Measurements from ENCODE around the gene CCL22. TPM values are rescaled to one million over a fixed set of nuclear protein-coding genes. Genes with fewer than 3 reads are reported as not detected.

The CCL22 gene, protein sequence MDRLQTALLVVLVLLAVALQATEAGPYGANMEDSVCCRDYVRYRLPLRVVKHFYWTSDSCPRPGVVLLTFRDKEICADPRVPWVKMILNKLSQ
- polyA plus RNA-seq: 0.30 TPM
- long read RNA-seq, donor 1: 0 reads
- long read RNA-seq, donor 2: 0 reads
- long read RNA-seq, donor 3: 0 reads
- long read RNA-seq, donor 4: 0 reads
- long read RNA-seq, donor 5, partial matches to known transcripts: 0 of 2 reads
- long read RNA-seq, donor 5, other reads (novel, unspliced or antisense): 0 of 2 reads
- long read RNA-seq, donor 6: 0 reads
- long read RNA-seq, donor 7: 0 reads
- long read RNA-seq, donor 8: 0 reads
- long read RNA-seq, donor 9: 0 reads
- long read RNA-seq, donor 10: 0 reads
- long read RNA-seq, donor 11: 0 reads

DNA sequence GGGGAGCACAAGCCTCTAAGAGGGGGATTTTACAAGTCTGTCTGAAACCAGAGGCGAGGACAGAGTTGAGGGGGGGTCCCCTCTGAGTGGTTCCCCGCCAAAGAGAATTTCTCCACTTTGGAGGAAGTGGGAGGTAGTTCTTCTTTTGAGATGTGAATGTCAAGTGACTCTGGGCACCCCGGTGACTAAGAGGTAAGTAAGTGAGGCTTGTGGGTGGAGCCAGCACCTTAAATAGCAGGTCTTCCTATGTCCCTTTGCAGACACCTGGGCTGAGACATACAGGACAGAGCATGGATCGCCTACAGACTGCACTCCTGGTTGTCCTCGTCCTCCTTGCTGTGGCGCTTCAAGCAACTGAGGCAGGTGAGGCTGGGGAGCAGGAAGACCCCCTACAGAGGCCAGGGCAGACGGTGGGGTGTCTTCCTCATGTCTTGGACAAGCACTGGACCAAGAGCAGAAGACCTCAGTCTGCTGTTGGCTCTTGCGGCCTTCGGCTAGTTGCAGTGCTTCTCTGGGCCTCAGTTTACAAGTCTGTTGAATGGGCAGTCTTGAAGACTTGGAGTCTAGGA, at the start of gene CCL22:
Gene CCL22 (plus strand): TSS at position 257 of the 569 bp plus-strand sequence. CDS start 34 bp downstream, at position 291.
- DNase-seq: no peak
- no peak within 1 kb of the TSS for H3K27ac ChIP-seq (ENCODE audit: low read length)
- no peaks in the 10 kb centered on the region for H3K27me3 ChIP-seq (ENCODE audit: control insufficient read depth, insufficient read depth, low read length)
- H3K4me3 ChIP-seq (ENCODE audit: low read length): no peak within 1 kb of the TSS
- no peaks in the 10 kb centered on the region for H3K9me3 ChIP-seq (ENCODE audit: control insufficient read depth, low read depth, low read length)
- no CpG with 5 or more reads among the region's 9 CpGs for WGBS (ENCODE audit: insufficient coverage, low lambda C conversion rate)
- no peaks in the 10 kb centered on the region for H3K4me1 ChIP-seq (ENCODE audit: control insufficient read depth, insufficient read depth, low read length)
- H3K36me3 ChIP-seq (ENCODE audit: control insufficient read depth, insufficient read depth, low read length): no peaks in the 10 kb centered on the region

DNA sequence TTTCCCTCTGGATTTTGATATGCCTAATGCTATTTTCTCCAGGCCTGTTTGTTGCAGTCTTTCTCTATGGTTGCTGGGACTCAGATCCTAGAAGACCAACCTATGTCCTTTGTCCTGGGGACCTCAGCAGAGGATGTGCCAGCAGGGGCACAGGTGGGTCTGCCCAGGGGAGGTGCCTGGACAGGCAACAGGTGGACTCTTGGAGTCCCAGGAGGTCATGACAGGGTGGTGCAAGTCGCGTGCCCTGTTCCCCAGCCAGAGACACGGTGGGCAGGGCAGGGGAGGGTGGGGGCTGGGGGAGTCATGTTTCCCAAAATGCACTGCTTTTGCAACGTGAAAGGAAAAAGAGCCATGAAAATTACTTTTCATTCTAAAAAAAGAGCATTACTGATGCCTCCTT, 47.8 kb upstream of the CCL22 start:
- H3K4me3 ChIP-seq (ENCODE audit: low read length): no peak overlapping the region
- no peaks in the 10 kb centered on the region for H3K36me3 ChIP-seq (ENCODE audit: control insufficient read depth, insufficient read depth, low read length)
- H3K27me3 ChIP-seq (ENCODE audit: control insufficient read depth, insufficient read depth, low read length): peaks cover 3% of the 10 kb centered on the region
- no peak for DNase-seq
- no peaks in the 10 kb centered on the region for H3K9me3 ChIP-seq (ENCODE audit: control insufficient read depth, low read depth, low read length)
- no peak overlapping the region for H3K27ac ChIP-seq (ENCODE audit: low read length)
- H3K4me1 ChIP-seq (ENCODE audit: control insufficient read depth, insufficient read depth, low read length): no peaks in the 10 kb centered on the region
- 20% methylated on average over 1 of the region's 4 CpGs for WGBS (ENCODE audit: insufficient coverage, low lambda C conversion rate)

DNA sequence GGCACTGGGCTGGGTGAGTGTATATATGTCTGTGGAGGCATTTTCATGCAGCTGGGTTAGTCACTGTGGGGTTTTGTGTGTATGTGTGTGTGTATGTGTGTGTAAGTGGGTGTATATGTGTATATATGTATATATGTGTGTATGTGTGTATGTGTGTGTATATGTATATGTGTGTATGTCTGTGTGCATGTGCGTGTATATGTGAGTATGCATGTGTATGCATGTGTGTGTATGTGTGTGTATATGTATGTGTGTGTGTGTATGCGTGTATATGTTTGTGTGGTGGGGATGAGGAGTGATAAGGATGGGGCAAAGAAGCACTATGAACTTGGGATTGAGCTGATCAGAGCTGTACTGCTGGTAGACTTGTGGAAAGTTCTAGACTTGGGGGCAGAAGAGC, 45.1 kb upstream of the CCL22 start:
- Histone ChIP-seq H3K27me3 (ENCODE audit: control insufficient read depth, insufficient read depth, low read length) (peaks cover 3% of the 10 kb centered on the region), H3K4me1 (ENCODE audit: control insufficient read depth, insufficient read depth, low read length) (no peaks in the 10 kb centered on the region), H3K27ac (ENCODE audit: low read length) (no peak overlapping the region), H3K4me3 (ENCODE audit: low read length) (no peak overlapping the region), H3K9me3 (ENCODE audit: control insufficient read depth, low read depth, low read length) (no peaks in the 10 kb centered on the region), H3K36me3 (ENCODE audit: control insufficient read depth, insufficient read depth, low read length) (no peaks in the 10 kb centered on the region)
- no CpG with 5 or more reads among the region's 2 CpGs for WGBS (ENCODE audit: insufficient coverage, low lambda C conversion rate)
- no peak for DNase-seq

DNA sequence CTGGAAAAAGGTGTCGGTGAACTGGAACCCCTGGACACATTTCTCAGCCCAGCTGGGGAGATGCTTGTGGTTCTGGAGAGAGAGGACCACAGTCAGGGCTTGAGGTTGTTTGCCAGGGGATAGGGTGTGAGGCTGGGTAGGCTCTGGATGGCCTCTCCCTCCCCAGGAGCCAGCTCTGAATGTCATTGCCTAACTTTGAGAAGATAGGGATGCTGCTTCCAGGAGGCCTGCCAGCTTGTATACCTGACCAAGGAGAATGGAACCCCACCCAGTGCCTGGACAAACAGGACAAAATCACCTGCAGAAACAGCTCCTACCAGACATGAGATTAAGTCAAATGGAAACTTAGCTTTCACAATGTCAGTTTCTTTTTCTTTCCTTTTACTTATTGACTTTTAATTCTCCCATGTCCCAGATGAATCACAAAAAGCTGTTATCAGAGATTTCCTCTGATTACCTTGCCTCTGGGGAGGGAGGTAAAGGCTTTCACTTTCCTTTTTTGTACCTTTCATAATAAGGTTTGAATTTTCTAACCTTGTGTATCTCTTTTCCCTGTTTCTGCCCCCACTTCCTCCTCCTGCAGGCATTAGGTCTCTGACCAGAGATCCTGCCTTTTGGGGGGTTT, 44.3 kb upstream of the CCL22 start:
- Histone ChIP-seq H3K4me3 (ENCODE audit: low read length) (no peak overlapping the region), H3K4me1 (ENCODE audit: control insufficient read depth, insufficient read depth, low read length) (no peaks in the 10 kb centered on the region), H3K27me3 (ENCODE audit: control insufficient read depth, insufficient read depth, low read length) (peaks cover 3% of the 10 kb centered on the region), H3K9me3 (ENCODE audit: control insufficient read depth, low read depth, low read length) (no peaks in the 10 kb centered on the region), H3K36me3 (ENCODE audit: control insufficient read depth, insufficient read depth, low read length) (no peaks in the 10 kb centered on the region), H3K27ac (ENCODE audit: low read length) (no peak overlapping the region)
- WGBS (ENCODE audit: insufficient coverage, low lambda C conversion rate): no CpG with 5 or more reads among the region's 1 CpG
- DNase-seq: peak; percentile 14 to 45

DNA sequence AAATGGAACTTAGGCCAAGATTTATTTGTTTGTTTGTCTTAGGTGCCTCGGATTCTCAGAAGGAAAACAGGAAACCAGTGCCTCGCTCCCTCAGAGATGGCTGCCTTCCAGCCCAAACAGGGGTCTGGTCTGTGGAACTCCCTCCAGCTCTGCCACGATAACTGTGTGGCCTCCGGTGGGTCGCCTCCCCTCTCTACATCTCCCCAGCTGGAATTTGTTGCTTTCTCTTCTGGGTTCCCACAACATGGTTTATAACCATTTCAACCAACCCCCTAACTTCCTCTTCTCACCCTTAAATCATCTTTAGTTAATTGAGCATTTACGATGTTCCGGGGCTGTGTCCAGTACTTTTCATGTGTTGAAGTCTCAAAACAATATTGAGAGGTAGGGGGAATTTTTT, 43.2 kb upstream of the CCL22 start:
- Histone ChIP-seq H3K4me3 (ENCODE audit: low read length) (no peak overlapping the region), H3K27me3 (ENCODE audit: control insufficient read depth, insufficient read depth, low read length) (peaks cover 3% of the 10 kb centered on the region), H3K27ac (ENCODE audit: low read length) (no peak overlapping the region), H3K36me3 (ENCODE audit: control insufficient read depth, insufficient read depth, low read length) (no peaks in the 10 kb centered on the region), H3K9me3 (ENCODE audit: control insufficient read depth, low read depth, low read length) (no peaks in the 10 kb centered on the region), H3K4me1 (ENCODE audit: control insufficient read depth, insufficient read depth, low read length) (no peaks in the 10 kb centered on the region)
- WGBS (ENCODE audit: insufficient coverage, low lambda C conversion rate): 90% methylated on average over 2 of the region's 7 CpGs
- DNase-seq: no peak

DNA sequence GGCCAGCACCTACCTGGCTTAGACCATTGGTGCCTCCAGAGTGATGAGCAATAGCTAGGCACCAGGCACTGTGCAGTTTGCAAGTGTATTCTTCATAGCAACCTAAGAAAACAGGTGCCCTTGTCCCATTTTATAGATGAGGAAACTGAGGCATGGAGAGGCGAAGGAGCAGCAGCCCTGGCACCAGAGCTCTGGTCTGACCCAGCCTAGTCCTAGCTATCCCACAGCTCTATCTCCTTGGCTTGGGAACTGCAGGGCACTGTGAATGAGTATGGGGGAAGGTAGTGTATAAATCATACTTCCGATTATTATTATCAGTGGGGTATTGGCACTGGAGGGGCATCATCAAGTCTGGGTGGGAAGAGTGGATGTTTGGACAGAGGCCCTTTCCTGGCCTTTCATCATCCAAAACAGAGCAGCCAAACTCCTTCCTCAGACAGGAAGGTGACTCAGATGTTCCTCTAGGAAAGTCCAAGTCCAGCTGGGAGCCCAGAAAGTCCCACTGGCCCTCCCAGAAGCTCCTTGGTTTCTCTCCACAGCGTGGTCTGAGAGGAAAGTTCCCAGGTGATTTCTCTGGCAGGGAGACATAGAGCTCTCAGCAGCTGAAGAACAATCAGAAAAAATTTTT, 42.1 kb upstream of the CCL22 start:
- no CpG with 5 or more reads among the region's 3 CpGs for whole genome bisulfite sequencing (ENCODE audit: insufficient coverage, low lambda C conversion rate)
- H3K27ac ChIP-seq (ENCODE audit: low read length): no peak overlapping the region
- DNase-seq: no peak
- no peaks in the 10 kb centered on the region for H3K9me3 ChIP-seq (ENCODE audit: control insufficient read depth, low read depth, low read length)
- no peak overlapping the region for H3K4me3 ChIP-seq (ENCODE audit: low read length)
- no peaks in the 10 kb centered on the region for H3K36me3 ChIP-seq (ENCODE audit: control insufficient read depth, insufficient read depth, low read length)
- H3K27me3 ChIP-seq (ENCODE audit: control insufficient read depth, insufficient read depth, low read length): peaks cover 3% of the 10 kb centered on the region
- no peaks in the 10 kb centered on the region for H3K4me1 ChIP-seq (ENCODE audit: control insufficient read depth, insufficient read depth, low read length)

DNA sequence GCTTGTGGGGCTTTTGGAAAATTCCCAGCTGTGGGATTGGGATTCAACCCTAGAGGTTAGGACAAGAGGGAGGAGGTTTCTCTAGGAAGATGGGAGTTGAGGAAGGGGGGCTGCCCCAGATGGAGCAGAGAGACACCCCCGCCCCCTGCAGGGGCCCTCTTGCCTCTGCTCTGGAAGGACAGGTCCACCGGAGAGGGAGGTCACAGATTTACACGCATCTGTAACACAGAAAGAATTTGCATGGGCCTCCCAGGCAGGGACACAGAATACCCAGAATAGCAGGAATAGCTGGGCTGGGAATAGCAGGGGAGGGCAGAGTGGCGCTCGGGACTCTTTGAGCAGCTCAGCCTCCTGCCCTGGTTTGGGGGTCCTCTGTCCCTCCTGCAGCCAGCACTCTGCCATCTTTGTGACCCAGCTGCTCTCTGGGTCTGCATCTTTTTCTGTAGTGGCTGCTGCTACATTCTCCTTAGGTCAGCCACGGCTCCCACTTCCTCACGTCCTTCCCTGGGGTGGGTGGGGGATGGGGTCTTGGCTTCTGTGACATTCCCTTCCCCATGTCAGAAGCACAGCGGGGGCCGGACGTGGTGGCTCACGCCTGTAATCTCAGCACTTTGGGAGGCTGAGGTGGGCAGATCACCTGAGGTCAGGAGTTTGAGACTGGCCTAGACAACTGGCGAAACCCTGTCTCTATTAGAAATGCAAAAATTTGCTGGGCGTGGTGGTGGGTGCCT, 40.2 kb upstream of the CCL22 start:
- Histone ChIP-seq H3K4me3 (ENCODE audit: low read length) (no peak overlapping the region), H3K36me3 (ENCODE audit: control insufficient read depth, insufficient read depth, low read length) (no peaks in the 10 kb centered on the region), H3K9me3 (ENCODE audit: control insufficient read depth, low read depth, low read length) (no peaks in the 10 kb centered on the region), H3K27me3 (ENCODE audit: control insufficient read depth, insufficient read depth, low read length) (no peaks in the 10 kb centered on the region), H3K27ac (ENCODE audit: low read length) (no peak overlapping the region), H3K4me1 (ENCODE audit: control insufficient read depth, insufficient read depth, low read length) (no peaks in the 10 kb centered on the region)
- 60% methylated on average over 1 of the region's 13 CpGs for WGBS (ENCODE audit: insufficient coverage, low lambda C conversion rate)
- no peak for DNase-seq

DNA sequence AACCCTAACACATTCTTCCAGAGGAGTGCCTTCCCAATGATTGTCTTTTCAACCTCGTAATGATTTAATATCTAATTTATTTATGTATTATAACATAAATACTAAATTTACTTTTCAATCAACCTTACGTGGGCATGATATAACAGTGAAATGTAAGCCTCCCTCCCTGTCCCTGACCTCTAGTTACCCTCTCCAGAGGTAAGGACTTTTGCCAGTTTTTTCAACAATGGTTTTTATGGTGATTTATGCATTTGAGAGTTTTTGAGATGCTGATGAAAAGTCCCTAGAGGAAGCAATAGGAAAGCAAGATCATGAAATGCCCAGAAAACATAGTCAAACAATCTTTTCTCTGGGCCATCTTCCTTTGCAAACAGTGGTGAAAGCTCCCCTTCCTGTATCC, 38.9 kb upstream of the CCL22 start:
- no peak overlapping the region for H3K27ac ChIP-seq (ENCODE audit: low read length)
- H3K4me1 ChIP-seq (ENCODE audit: control insufficient read depth, insufficient read depth, low read length): no peaks in the 10 kb centered on the region
- no peaks in the 10 kb centered on the region for H3K27me3 ChIP-seq (ENCODE audit: control insufficient read depth, insufficient read depth, low read length)
- H3K36me3 ChIP-seq (ENCODE audit: control insufficient read depth, insufficient read depth, low read length): no peaks in the 10 kb centered on the region
- H3K4me3 ChIP-seq (ENCODE audit: low read length): no peak overlapping the region
- no CpG with 5 or more reads among the region's 2 CpGs for whole genome bisulfite sequencing (ENCODE audit: insufficient coverage, low lambda C conversion rate)
- no peaks in the 10 kb centered on the region for H3K9me3 ChIP-seq (ENCODE audit: control insufficient read depth, low read depth, low read length)
- no peak for DNase-seq

DNA sequence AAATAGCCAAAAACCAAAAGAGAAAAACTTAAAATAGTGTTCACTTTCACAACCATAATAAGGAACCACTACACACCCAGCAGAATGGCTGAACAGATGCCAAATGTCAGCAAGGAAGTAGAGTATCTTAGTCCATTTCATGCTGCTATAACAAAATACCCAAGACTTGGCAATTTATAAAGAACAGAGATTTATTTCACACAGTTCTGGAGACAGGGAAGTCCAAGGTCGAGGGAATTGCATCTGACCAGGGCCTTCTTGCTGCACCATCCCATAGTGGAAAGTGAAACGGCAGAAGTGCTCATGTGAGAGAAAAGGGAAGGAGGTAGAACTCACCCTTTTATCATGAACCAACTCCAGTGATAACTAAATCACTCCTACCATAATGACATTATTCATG, 33.8 kb upstream of the CCL22 start:
- H3K4me1 ChIP-seq (ENCODE audit: control insufficient read depth, insufficient read depth, low read length): no peaks in the 10 kb centered on the region
- WGBS (ENCODE audit: insufficient coverage, low lambda C conversion rate): no CpG with 5 or more reads among the region's 2 CpGs
- no peaks in the 10 kb centered on the region for H3K36me3 ChIP-seq (ENCODE audit: control insufficient read depth, insufficient read depth, low read length)
- no peak for DNase-seq
- H3K9me3 ChIP-seq (ENCODE audit: control insufficient read depth, low read depth, low read length): no peaks in the 10 kb centered on the region
- no peak overlapping the region for H3K27ac ChIP-seq (ENCODE audit: low read length)
- no peak overlapping the region for H3K4me3 ChIP-seq (ENCODE audit: low read length)
- H3K27me3 ChIP-seq (ENCODE audit: control insufficient read depth, insufficient read depth, low read length): no peaks in the 10 kb centered on the region

DNA sequence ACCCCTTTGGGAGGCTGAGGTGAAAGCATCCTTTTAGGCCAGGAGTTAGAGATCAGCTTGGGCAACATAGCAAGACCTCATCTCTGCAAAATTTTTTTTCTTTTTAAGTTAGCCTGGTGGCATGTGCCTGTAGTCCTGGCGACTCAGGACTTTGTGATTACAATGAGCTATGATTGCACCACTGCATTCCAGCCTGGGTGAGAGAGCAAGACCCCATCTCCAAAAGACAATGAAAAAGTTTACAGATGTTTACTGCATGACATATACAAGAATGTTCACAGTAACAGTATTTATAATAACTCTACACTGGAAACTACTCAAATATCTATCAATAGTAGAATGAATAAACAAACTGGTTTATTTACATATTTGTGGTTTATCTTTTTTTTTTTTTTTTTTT, 33.1 kb upstream of the CCL22 start:
- Histone ChIP-seq H3K4me1 (ENCODE audit: control insufficient read depth, insufficient read depth, low read length) (no peaks in the 10 kb centered on the region), H3K4me3 (ENCODE audit: low read length) (no peak overlapping the region), H3K36me3 (ENCODE audit: control insufficient read depth, insufficient read depth, low read length) (no peaks in the 10 kb centered on the region), H3K27me3 (ENCODE audit: control insufficient read depth, insufficient read depth, low read length) (no peaks in the 10 kb centered on the region), H3K9me3 (ENCODE audit: control insufficient read depth, low read depth, low read length) (no peaks in the 10 kb centered on the region), H3K27ac (ENCODE audit: low read length) (no peak overlapping the region)
- DNase-seq: no peak
- no CpG with 5 or more reads among the region's 1 CpG for WGBS (ENCODE audit: insufficient coverage, low lambda C conversion rate)

Measured in large intestine (tissue), 12 donors.